Neural progenitor cell (in vitro differentiated cells): Measurements from ENCODE around the gene SLC35F2. TPM values are rescaled to one million over a fixed set of nuclear protein-coding genes. Genes with fewer than 3 reads are reported as not detected.

Source experiments
- DNase-seq: peaks from one replicate; pipeline ENCODE4 v3.0.0-alpha.2; 2016; ENCODE audit warnings: low spot score
- H2AFZ ChIP-seq: fragments of 200-600 bp; sonication (generic); replicated peaks from 2 replicates; pipeline ENCODE4 v1.6.1; 2016; ENCODE audit warnings: antibody characterized with exemption
- H3F3A ChIP-seq: fragments of 200-600 bp; sonication (generic); 2 replicates; pipeline ENCODE4 v1.6.1; 2016; ENCODE audit warnings: antibody characterized with exemption, low read depth
- H3K27ac ChIP-seq: fragments of 200-600 bp; sonication (generic); 2 replicates; pipeline ENCODE4 v1.5.1; 2016; ENCODE audit warnings: mild to moderate bottlenecking
- H3K27me3 ChIP-seq: fragments of 200-600 bp; sonication (generic); 2 replicates; pipeline ENCODE4 v1.6.1; 2016; ENCODE audit warnings: mild to moderate bottlenecking, moderate library complexity
- H3K36me3 ChIP-seq: fragments of 200-600 bp; sonication (generic); 2 replicates; pipeline ENCODE4 v1.5.1; 2016
- H3K4me1 ChIP-seq: fragments of 200-600 bp; sonication (generic); 2 replicates; pipeline ENCODE4 v1.6.1; 2016; ENCODE audit warnings: mixed run types
- H3K4me2 ChIP-seq: fragments of 200-600 bp; sonication (generic); 2 replicates; pipeline ENCODE4 v1.6.1; 2016
- H3K4me3 ChIP-seq: fragments of 200-600 bp; sonication (generic); 2 replicates; pipeline ENCODE4 v1.5.1; 2016
- H3K79me2 ChIP-seq: fragments of 200-600 bp; sonication (generic); 2 replicates; pipeline ENCODE4 v1.6.1; 2016; ENCODE audit warnings: low read depth
- H3K9ac ChIP-seq: fragments of 200-600 bp; sonication (generic); 2 replicates; pipeline ENCODE4 v1.6.1; 2016
- H3K9me3 ChIP-seq: fragments of 200-600 bp; sonication (generic); 2 replicates; pipeline ENCODE4 v1.5.1; 2016; ENCODE audit warnings: low read depth
- H4K20me1 ChIP-seq: fragments of 200-600 bp; sonication (generic); 2 replicates; pipeline ENCODE4 v1.6.1; 2016; ENCODE audit warnings: low read depth
- H3K27ac Mint-ChIP-seq: 3 replicates; pipeline ENCODE4 v1.8.0; 2021; ENCODE audit warnings: mixed read lengths
- H3K27me3 Mint-ChIP-seq: 2 replicates; pipeline ENCODE4 v1.8.0; 2022; ENCODE audit warnings: low read depth, mild to moderate bottlenecking, inconsistent platforms, moderate library complexity, mixed read lengths; ENCODE audit not compliant: insufficient read depth
- H3K36me3 Mint-ChIP-seq: 3 replicates; pipeline ENCODE4 v1.8.0; 2021; ENCODE audit warnings: mixed read lengths
- H3K4me1 Mint-ChIP-seq: 3 replicates; pipeline ENCODE4 v1.8.0; 2021; ENCODE audit warnings: mixed read lengths
- H3K4me3 Mint-ChIP-seq: 3 replicates; pipeline ENCODE4 v1.8.0; 2021; ENCODE audit warnings: mild to moderate bottlenecking, moderate library complexity, mixed read lengths
- H3K9me3 Mint-ChIP-seq: 3 replicates; pipeline ENCODE4 v1.8.0; 2020; ENCODE audit warnings: mixed read lengths
- CTCF ChIP-seq: fragments of 200-600 bp; sonication (generic); IDR thresholded peaks from 2 replicates; pipeline ENCODE4 v1.5.1; 2017; ENCODE audit warnings: antibody characterized with exemption, mild to moderate bottlenecking
- EZH2 ChIP-seq: fragments of 200-600 bp; sonication (generic); IDR thresholded peaks from 2 replicates; pipeline ENCODE4 v1.6.1; 2017; ENCODE audit warnings: antibody characterized with exemption, mild to moderate bottlenecking, moderate library complexity
- EZH2phosphoT487 ChIP-seq: fragments of 200-600 bp; sonication (generic); IDR thresholded peaks from 2 replicates; pipeline ENCODE4 v1.6.1; 2017; ENCODE audit warnings: antibody characterized with exemption
- total RNA-seq: library from RNA; depleted of rRNA; stranded (reverse); fragments of >200 nt; gene quantifications from 2 replicates; pipeline ENCODE4 v1.2.3, GENCODE V29; 2015; ENCODE audit warnings: low replicate concordance

The SLC35F2 gene
- total RNA-seq, 1 donor from 2014 or later, result 9.8 TPM

GRCh38 chr11:107830915-107831540 lies 27.6 kb downstream of the SLC35F2 start:
- Mint-ChIP-seq H3K36me3 (no peaks in the 10 kb centered on the region), H3K4me3 (no peak overlapping the region), H3K27me3 (peaks cover 8% of the 10 kb centered on the region), H3K27ac (no peak overlapping the region), H3K9me3 (no peaks in the 10 kb centered on the region), H3K4me1 (peaks cover 4% of the 10 kb centered on the region)
- TF ChIP-seq EZH2phosphoT487, result no peak
- no peak for TF ChIP-seq EZH2
- no peak for TF ChIP-seq CTCF
- Histone ChIP-seq H2AFZ (no peak overlapping the region), H3K4me2 (no peak overlapping the region), H3K9me3 (no peaks in the 10 kb centered on the region), H3K79me2 (no peaks in the 10 kb centered on the region), H3K4me3 (no peak overlapping the region), H3K27me3 (no peaks in the 10 kb centered on the region), H3K4me1 (peaks cover 14% of the 10 kb centered on the region), H3K36me3 (no peaks in the 10 kb centered on the region), H3K27ac (no peak overlapping the region), H3F3A (no peaks in the 10 kb centered on the region), H4K20me1 (no peaks in the 10 kb centered on the region), H3K9ac (no peak overlapping the region)
- DNase-seq, result no peak

- Histone ChIP-seq H3K79me2 (no peaks in the 10 kb centered on the region), H3K9me3 (no peaks in the 10 kb centered on the region), H3K4me3 (no peak overlapping the region), H3F3A (no peaks in the 10 kb centered on the region), H3K4me2 (no peak overlapping the region), H3K4me1 (no peaks in the 10 kb centered on the region), H3K9ac (no peak overlapping the region), H4K20me1 (no peaks in the 10 kb centered on the region), H2AFZ (no peak overlapping the region), H3K27ac (no peak overlapping the region), H3K27me3 (no peaks in the 10 kb centered on the region), H3K36me3 (no peaks in the 10 kb centered on the region)
- no peak for TF ChIP-seq EZH2
- TF ChIP-seq EZH2phosphoT487, result no peak
- no peak for TF ChIP-seq CTCF
- no peaks in the 10 kb centered on the region for H3K36me3 Mint-ChIP-seq
- H3K27me3 Mint-ChIP-seq, result peaks cover 8% of the 10 kb centered on the region
- no peaks in the 10 kb centered on the region for H3K4me1 Mint-ChIP-seq
- no peak for DNase-seq
- no peaks in the 10 kb centered on the region for H3K9me3 Mint-ChIP-seq
- H3K4me3 Mint-ChIP-seq, result no peak overlapping the region
- no peak overlapping the region for H3K27ac Mint-ChIP-seq
Measured at GRCh38 chr11:107827041-107827440, 31.5 kb downstream of the SLC35F2 start.

- no peaks in the 10 kb centered on the region for H3K79me2 ChIP-seq
- Mint-ChIP-seq H3K9me3 (no peaks in the 10 kb centered on the region), H3K4me1 (no peaks in the 10 kb centered on the region), H3K4me3 (no peak overlapping the region), H3K36me3 (no peaks in the 10 kb centered on the region), H3K27ac (no peak overlapping the region), H3K27me3 (peaks cover 8% of the 10 kb centered on the region)
- TF ChIP-seq EZH2, result no peak
- TF ChIP-seq EZH2phosphoT487, result no peak
- TF ChIP-seq CTCF, result no peak
- no peaks in the 10 kb centered on the region for H3K9me3 ChIP-seq
- no peak overlapping the region for H3K4me2 ChIP-seq
- no peaks in the 10 kb centered on the region for H4K20me1 ChIP-seq
- H3K4me1 ChIP-seq, result no peaks in the 10 kb centered on the region
- no peaks in the 10 kb centered on the region for H3K36me3 ChIP-seq
- no peak for DNase-seq
- no peak overlapping the region for H3K4me3 ChIP-seq
- no peaks in the 10 kb centered on the region for H3F3A ChIP-seq
- H3K9ac ChIP-seq, result no peak overlapping the region
- no peak overlapping the region for H3K27ac ChIP-seq
- H2AFZ ChIP-seq, result no peak overlapping the region
- no peaks in the 10 kb centered on the region for H3K27me3 ChIP-seq
Measured at GRCh38 chr11:107825875-107826274, 32.7 kb downstream of the SLC35F2 start.
